ENCODE measurements around the gene TCTN2. TPM values are rescaled to one million over a fixed set of nuclear protein-coding genes. Genes with fewer than 3 reads are reported as not detected.

Gene TCTN2
- total and polyA plus RNA-seq, 2 donors (not counting 1 experiment from before 2014, with no cell fraction given) = 7.9 to 14.8 TPM

GRCh38 chr12:123726244-123726643 is 55.3 kb downstream of the TCTN2 start:
- H3K27me3 ChIP-seq (ENCODE audit: control insufficient read depth, insufficient read depth, low read length) = no peaks in the 10 kb centered on the region
- H3K9me3 ChIP-seq (ENCODE audit: control insufficient read depth, insufficient read depth, low read depth, low read length) = no peaks in the 10 kb centered on the region
- no peak overlapping the region for H3K27ac ChIP-seq (ENCODE audit: insufficient read depth, low read length)
- H3K4me3 ChIP-seq (replicated peaks in 1 of 4; ENCODE audit: control extremely low read depth in 1 of 4, insufficient read depth in 1 of 4, low read depth in 3 of 4, low read length in 4 of 4) = no peak overlapping the region
- no peak overlapping the region for H3K4me2 ChIP-seq (ENCODE audit: extremely low read depth, insufficient read depth, low read length)
- TF ChIP-seq CTCF (conservative IDR thresholded peaks at IDR 0.05 in 1 of 2, IDR thresholded peaks at IDR 0.05 in 1 of 2; ENCODE audit: low read depth in 1 of 2, low read length in 2 of 2) (no peak), EZH2 (IDR thresholded peaks at IDR 0.05; ENCODE audit: low read length, missing control alignments) (no peak)
- H2AFZ ChIP-seq (ENCODE audit: low read length) = no peak overlapping the region
- H3K9ac ChIP-seq (ENCODE audit: insufficient read depth, low read length) = no peak overlapping the region
- no peaks in the 10 kb centered on the region for H3K4me1 ChIP-seq (ENCODE audit: control insufficient read depth, extremely low read depth, insufficient read depth, low read length)
- no peaks in the 10 kb centered on the region for H3K36me3 ChIP-seq (ENCODE audit: control insufficient read depth, insufficient read depth, low read length)
- no peaks in the 10 kb centered on the region for H4K20me1 ChIP-seq (ENCODE audit: control insufficient read depth, extremely low read depth, insufficient read depth, low read length)
- H3K79me2 ChIP-seq (ENCODE audit: control insufficient read depth, insufficient read depth, low read length) = no peaks in the 10 kb centered on the region
- no peak for DNase-seq (ENCODE audit: low read depth in 2 of 2)

- DNase-seq (ENCODE audit: low read depth in 2 of 2) = no peak
- Histone ChIP-seq H3K36me3 (ENCODE audit: control insufficient read depth, insufficient read depth, low read length) (no peaks in the 10 kb centered on the region), H3K4me2 (ENCODE audit: extremely low read depth, insufficient read depth, low read length) (no peak overlapping the region), H3K9ac (ENCODE audit: insufficient read depth, low read length) (no peak overlapping the region), H3K4me1 (ENCODE audit: control insufficient read depth, extremely low read depth, insufficient read depth, low read length) (no peaks in the 10 kb centered on the region), H3K9me3 (ENCODE audit: control insufficient read depth, insufficient read depth, low read depth, low read length) (no peaks in the 10 kb centered on the region), H3K27me3 (ENCODE audit: control insufficient read depth, insufficient read depth, low read length) (no peaks in the 10 kb centered on the region), H3K79me2 (ENCODE audit: control insufficient read depth, insufficient read depth, low read length) (no peaks in the 10 kb centered on the region), H4K20me1 (ENCODE audit: control insufficient read depth, extremely low read depth, insufficient read depth, low read length) (no peaks in the 10 kb centered on the region), H2AFZ (ENCODE audit: low read length) (no peak overlapping the region), H3K4me3 (replicated peaks in 1 of 4; ENCODE audit: control extremely low read depth in 1 of 4, insufficient read depth in 1 of 4, low read depth in 3 of 4, low read length in 4 of 4) (no peak overlapping the region), H3K27ac (ENCODE audit: insufficient read depth, low read length) (no peak overlapping the region)
- no peak for TF ChIP-seq EZH2 (IDR thresholded peaks at IDR 0.05; ENCODE audit: low read length, missing control alignments)
- no peak for TF ChIP-seq CTCF (conservative IDR thresholded peaks at IDR 0.05 in 1 of 2, IDR thresholded peaks at IDR 0.05 in 1 of 2; ENCODE audit: low read depth in 1 of 2, low read length in 2 of 2)
Observed at GRCh38 chr12:123726962-123727361, 56.0 kb downstream of the TCTN2 start.

- no peak for DNase-seq (ENCODE audit: low read depth in 2 of 2)
- no peak overlapping the region for H2AFZ ChIP-seq (ENCODE audit: low read length)
- H3K79me2 ChIP-seq (ENCODE audit: control insufficient read depth, insufficient read depth, low read length) = no peaks in the 10 kb centered on the region
- no peaks in the 10 kb centered on the region for H3K9me3 ChIP-seq (ENCODE audit: control insufficient read depth, insufficient read depth, low read depth, low read length)
- no peak overlapping the region for H3K9ac ChIP-seq (ENCODE audit: insufficient read depth, low read length)
- no peak for TF ChIP-seq CTCF (conservative IDR thresholded peaks at IDR 0.05 in 1 of 2, IDR thresholded peaks at IDR 0.05 in 1 of 2; ENCODE audit: low read depth in 1 of 2, low read length in 2 of 2)
- no peak overlapping the region for H3K4me3 ChIP-seq (replicated peaks in 1 of 4; ENCODE audit: control extremely low read depth in 1 of 4, insufficient read depth in 1 of 4, low read depth in 3 of 4, low read length in 4 of 4)
- H4K20me1 ChIP-seq (ENCODE audit: control insufficient read depth, extremely low read depth, insufficient read depth, low read length) = no peaks in the 10 kb centered on the region
- no peaks in the 10 kb centered on the region for H3K27me3 ChIP-seq (ENCODE audit: control insufficient read depth, insufficient read depth, low read length)
- H3K4me1 ChIP-seq (ENCODE audit: control insufficient read depth, extremely low read depth, insufficient read depth, low read length) = no peaks in the 10 kb centered on the region
- H3K4me2 ChIP-seq (ENCODE audit: extremely low read depth, insufficient read depth, low read length) = no peak overlapping the region
- H3K36me3 ChIP-seq (ENCODE audit: control insufficient read depth, insufficient read depth, low read length) = no peaks in the 10 kb centered on the region
- H3K27ac ChIP-seq (ENCODE audit: insufficient read depth, low read length) = no peak overlapping the region
Observed at GRCh38 chr12:123727878-123728277, 57.0 kb downstream of the TCTN2 start.

All from fibroblast of lung (primary cell).